Measurements from ENCODE around the gene SIGMAR1.

SIGMAR1 gene

GRCh38 chr9:34591248-34591916 is 46.2 kb downstream of the SIGMAR1 start:
- DNase-seq (ENCODE audit: low spot score) (peak; percentile 73), ATAC-seq (ENCODE audit: low read depth) (peak; percentile 84)
- H3K4me1 ChIP-seq (ENCODE audit: insufficient read depth, poor library complexity, severe bottlenecking) = no peaks in the 10 kb centered on the region
- peaks cover 58% of the 10 kb centered on the region for H3K27me3 ChIP-seq (ENCODE audit: insufficient read depth, poor library complexity, severe bottlenecking)
- no peaks in the 10 kb centered on the region for H3K36me3 ChIP-seq (ENCODE audit: low read depth)
- no peak overlapping the region for H3K4me3 ChIP-seq (ENCODE audit: severe bottlenecking)
- H3K9me3 ChIP-seq (ENCODE audit: severe bottlenecking) = no peaks in the 10 kb centered on the region
- TF ChIP-seq, protein P1, sequence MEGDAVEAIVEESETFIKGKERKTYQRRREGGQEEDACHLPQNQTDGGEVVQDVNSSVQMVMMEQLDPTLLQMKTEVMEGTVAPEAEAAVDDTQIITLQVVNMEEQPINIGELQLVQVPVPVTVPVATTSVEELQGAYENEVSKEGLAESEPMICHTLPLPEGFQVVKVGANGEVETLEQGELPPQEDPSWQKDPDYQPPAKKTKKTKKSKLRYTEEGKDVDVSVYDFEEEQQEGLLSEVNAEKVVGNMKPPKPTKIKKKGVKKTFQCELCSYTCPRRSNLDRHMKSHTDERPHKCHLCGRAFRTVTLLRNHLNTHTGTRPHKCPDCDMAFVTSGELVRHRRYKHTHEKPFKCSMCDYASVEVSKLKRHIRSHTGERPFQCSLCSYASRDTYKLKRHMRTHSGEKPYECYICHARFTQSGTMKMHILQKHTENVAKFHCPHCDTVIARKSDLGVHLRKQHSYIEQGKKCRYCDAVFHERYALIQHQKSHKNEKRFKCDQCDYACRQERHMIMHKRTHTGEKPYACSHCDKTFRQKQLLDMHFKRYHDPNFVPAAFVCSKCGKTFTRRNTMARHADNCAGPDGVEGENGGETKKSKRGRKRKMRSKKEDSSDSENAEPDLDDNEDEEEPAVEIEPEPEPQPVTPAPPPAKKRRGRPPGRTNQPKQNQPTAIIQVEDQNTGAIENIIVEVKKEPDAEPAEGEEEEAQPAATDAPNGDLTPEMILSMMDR (IDR thresholded peaks at IDR 0.05; ENCODE audit: poor library complexity, severe bottlenecking) = peak; percentile 86
- H3K27ac ChIP-seq (ENCODE audit: poor library complexity, severe bottlenecking) = no peak overlapping the region

- H3K4me3 ChIP-seq (ENCODE audit: severe bottlenecking) = peak overlapping the region; percentile 36
- ATAC-seq (ENCODE audit: low read depth) (no peak), DNase-seq (ENCODE audit: low spot score) (no peak)
- no peaks in the 10 kb centered on the region for H3K4me1 ChIP-seq (ENCODE audit: insufficient read depth, poor library complexity, severe bottlenecking)
- no peaks in the 10 kb centered on the region for H3K36me3 ChIP-seq (ENCODE audit: low read depth)
- TF ChIP-seq, protein P1 (IDR thresholded peaks at IDR 0.05; ENCODE audit: poor library complexity, severe bottlenecking) = no peak
- H3K27me3 ChIP-seq (ENCODE audit: insufficient read depth, poor library complexity, severe bottlenecking) = peaks cover 64% of the 10 kb centered on the region
- H3K9me3 ChIP-seq (ENCODE audit: severe bottlenecking) = no peaks in the 10 kb centered on the region
- H3K27ac ChIP-seq (ENCODE audit: poor library complexity, severe bottlenecking) = no peak overlapping the region
These were observed 47.0 kb downstream of the SIGMAR1 start for GRCh38 chr9:34590381-34591247.

DNA sequence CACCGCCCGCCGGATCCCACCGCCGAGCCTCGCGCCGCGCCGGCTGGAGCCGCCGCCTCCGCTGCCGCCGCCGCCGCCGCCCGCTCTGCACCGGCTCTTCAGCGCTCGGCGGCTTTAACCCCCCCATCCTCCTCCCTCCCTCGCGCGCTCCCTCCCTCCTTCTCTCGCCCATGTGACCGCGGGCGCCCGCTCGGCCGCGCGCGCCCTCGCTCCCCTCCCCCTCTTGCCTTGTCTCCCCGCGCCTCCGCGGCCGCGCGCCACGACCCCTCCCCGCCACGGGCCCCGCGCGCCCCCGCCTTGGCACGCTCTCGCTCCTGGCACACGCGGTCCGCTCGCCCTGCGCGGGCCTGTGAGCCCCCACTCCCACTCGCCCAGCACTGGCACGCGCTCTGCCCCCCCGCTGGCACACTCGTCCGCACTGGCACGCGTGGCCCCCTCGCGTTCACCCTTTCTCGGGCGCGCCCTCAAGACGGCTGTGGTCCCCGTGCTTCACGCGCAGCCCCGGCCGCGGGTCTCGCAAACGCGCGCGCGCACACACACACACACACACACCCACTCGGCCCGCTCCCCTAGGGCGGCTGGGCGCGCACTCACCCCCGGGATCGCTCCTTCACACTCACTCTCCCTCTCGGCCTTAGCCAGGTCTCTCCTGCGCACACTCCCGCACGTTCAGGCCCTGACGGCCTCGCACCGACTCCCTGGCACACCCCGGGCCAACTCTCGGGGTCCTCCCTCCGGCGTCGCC is 47.8 kb downstream of the SIGMAR1 start, which contains the start of gene CNTFR:
TSS of gene CNTFR (minus strand) at position 89 of the 745 bp plus-strand sequence. CDS start 20,743 bp downstream, outside the sequence.
- Histone ChIP-seq H3K36me3 (ENCODE audit: low read depth) (no peaks in the 10 kb centered on the region), H3K27ac (ENCODE audit: poor library complexity, severe bottlenecking) (no peak within 1 kb of the TSS), H3K4me3 (ENCODE audit: severe bottlenecking) (peak within 1 kb of the TSS; percentile 36), H3K4me1 (ENCODE audit: insufficient read depth, poor library complexity, severe bottlenecking) (no peaks in the 10 kb centered on the region), H3K27me3 (ENCODE audit: insufficient read depth, poor library complexity, severe bottlenecking) (peaks cover 68% of the 10 kb centered on the region), H3K9me3 (ENCODE audit: severe bottlenecking) (no peaks in the 10 kb centered on the region)
- TF ChIP-seq, protein P1 (IDR thresholded peaks at IDR 0.05; ENCODE audit: poor library complexity, severe bottlenecking) = no peak
- ATAC-seq (ENCODE audit: low read depth) (peak; percentile 11; the same call in 2 of the 3 replicates), DNase-seq (ENCODE audit: low spot score) (no peak)

- Histone ChIP-seq H3K4me3 (ENCODE audit: severe bottlenecking) (peak overlapping the region; percentile 36), H3K4me1 (ENCODE audit: insufficient read depth, poor library complexity, severe bottlenecking) (no peaks in the 10 kb centered on the region), H3K27ac (ENCODE audit: poor library complexity, severe bottlenecking) (no peak overlapping the region), H3K9me3 (ENCODE audit: severe bottlenecking) (no peaks in the 10 kb centered on the region), H3K36me3 (ENCODE audit: low read depth) (no peaks in the 10 kb centered on the region), H3K27me3 (ENCODE audit: insufficient read depth, poor library complexity, severe bottlenecking) (peaks cover 72% of the 10 kb centered on the region)
- DNase-seq (ENCODE audit: low spot score) = no peak
- no peak for ATAC-seq (ENCODE audit: low read depth)
- TF ChIP-seq, protein P1 (IDR thresholded peaks at IDR 0.05; ENCODE audit: poor library complexity, severe bottlenecking) = no peak
These were observed 48.6 kb downstream of the SIGMAR1 start for GRCh38 chr9:34588671-34589635.

Measured in RWPE2 (cell line).